Adrenal gland (tissue), 12 donors: ENCODE data around the gene KIF18A. TPM values are rescaled to one million over a fixed set of nuclear protein-coding genes. Genes with fewer than 3 reads are reported as not detected.

ENCODE experiments used
- DNase-seq, 7 donors: peaks; one replicate each; pipeline ENCODE4 v3.0.0-alpha.2; 2019 to 2020
- H3K27ac ChIP-seq, 5 donors: fragments of 200-600 bp; sonication (generic) in 4 of 5; 1 replicate in 3 of 5; 2 replicates in 2 of 5; pipeline versions ENCODE4 v1.5.1 to v1.8.0; 2016 to 2020; ENCODE audit warnings: mild to moderate bottlenecking in 1 of 5
- H3K27me3 ChIP-seq: fragments of 200-600 bp; 2 replicates; pipeline ENCODE4 v1.8.0; 2021
- H3K36me3 ChIP-seq, 2 donors: fragments of 200-600 bp; replicated peaks in 1 of 2; 1 replicate in 1 of 2; 2 replicates in 1 of 2; pipeline versions ENCODE4 v1.5.1 to v1.8.0; 2018 to 2022
- H3K4me1 ChIP-seq, 2 donors: fragments of 200-600 bp; replicated peaks in 1 of 2; 1 replicate in 1 of 2; 2 replicates in 1 of 2; pipeline versions ENCODE4 v1.5.1 to v1.8.0; 2018 to 2021
- H3K4me3 ChIP-seq, 4 donors: fragments of 200-600 bp; sonication (generic) in 3 of 4; one replicate each; pipeline ENCODE4 v1.5.1; 2016 to 2018
- H3K9me3 ChIP-seq, 3 donors: fragments of 200-600 bp; sonication (generic) in 1 of 3; replicated peaks in 1 of 3; 1 replicate in 2 of 3; 2 replicates in 1 of 3; pipeline versions ENCODE4 v1.5.1 to v1.8.0; 2016 to 2021
- CTCF ChIP-seq, 6 experiments: fragments of 450-650 bp in 4 of 6; fragments of 200-600 bp in 2 of 6; sonication (generic) in 1 of 6; IDR thresholded peaks; 1 replicate in 5 of 6; 2 replicates in 1 of 6; pipeline versions ENCODE4 v1.5.1 to v1.8.0; 2016 to 2021; ENCODE audit warnings: antibody characterized with exemption in 6 of 6, mild to moderate bottlenecking in 2 of 6, moderate library complexity in 1 of 6
- POLR2A ChIP-seq, 2 donors: fragments of 450-650 bp; IDR thresholded peaks; one replicate each; pipeline ENCODE4 v1.6.1; 2017; ENCODE audit warnings: antibody characterized with exemption in 2 of 2, mild to moderate bottlenecking in 2 of 2, moderate library complexity in 1 of 2
- WGBS, 4 donors: extraction: QIAGEN DNeasy Blood & Tissue Kit in 2 of 4; methylation state at CpG; one replicate each; pipeline versions ENCODE4 v1.1.5 to v1.1.7; 2013 to 2017; 5-methylcytosine and 5-hydroxymethylcytosine counted together
- intact Hi-C, 2 donors: fragments of 100-400 bp; cut with DNase I; formaldehyde crosslinking; loops; one replicate each; pipeline versions ENCODE4 v1.14.1 to v1.15.0; 2022 to 2023
- polyA plus RNA-seq, 3 donors: library from polyadenylated mRNA; stranded (reverse); fragments of 200-250 nt in 2 of 3; fragments of 350-450 nt in 1 of 3; fragmentation: Illumina TruSeq in 1 of 3; extraction: RNeasy Lipid Tissue Mini Kit (QIAGEN cat#74804) in 1 of 3; gene quantifications; one replicate each; pipeline ENCODE4 v1.2.3, GENCODE V29; 2013 to 2014
- total RNA-seq, 9 donors: library from RNA; depleted of rRNA in 4 of 9; stranded (reverse); fragments of >200 nt in 4 of 9; fragments of 120-200 nt in 1 of 9; fragmentation: NEBNext Ultra II Directional in 1 of 9; extraction: Animal tissue kit (Norgen Biotek cat#: 25700) in 1 of 9; gene quantifications; one replicate each; pipeline versions ENCODE4 v1.1.0 to v1.2.4, GENCODE V29; 2013 to 2023
- donor health status: healthy with polysubstance abuse.
- donor health status: Bipolar disorder and iron deficiency.
- donor health status: DM: yes; HTN: yes; CAD: no.
- donor health status: DM: no; HTN: no; CAD: no.
- donor health status: DM: no; HTN: no; CAD: no.
- donor health status: DM: yes; HTN: yes; CAD: no.

KIF18A gene
- total and polyA plus RNA-seq, 12 donors, result 0.13 to 7.3 (median 0.57) TPM; not detected in 2

GRCh38 chr11:28114116-28114515 is 6.2 kb upstream of the KIF18A start:
- Histone ChIP-seq H3K36me3 (no peaks in the 10 kb centered on the region), H3K4me3 (no peak overlapping the region), H3K27me3 (no peaks in the 10 kb centered on the region), H3K27ac (no peak overlapping the region), H3K4me1 (peaks cover 9 to 24% of the 10 kb centered on the region in 2 donors), H3K9me3 (no peaks in the 10 kb centered on the region)
- DNase-seq, result no peak
- intact Hi-C loops, result no loop called here
- TF ChIP-seq CTCF (IDR thresholded peaks at IDR 0.05) (no peak), POLR2A (IDR thresholded peaks at IDR 0.05) (no peak)
- WGBS, 4 donors, result 94 to 98% (median 96%) methylated on average over 4 of the region's 4 CpGs

- H3K27ac ChIP-seq, result peak overlapping the region in 3 of 5 donors; percentile 83 to 84 (median 83)
- intact Hi-C loops, result no loop called here
- H3K4me3 ChIP-seq, result peak overlapping the region in 3 of 4 donors; percentile 54 to 69 (median 65)
Observed at GRCh38 chr11:28110821-28111200, 2.9 kb upstream of the KIF18A start.

GRCh38 chr11:28110108-28110820 is 2.3 kb upstream of the KIF18A start:
- intact Hi-C loops, result no loop called here
- Histone ChIP-seq H3K9me3 (no peaks in the 10 kb centered on the region), H3K4me3 (peak overlapping the region in 3 of 4 donors; percentile 54 to 69 (median 65)), H3K27ac (peak overlapping the region in 4 of 5 donors; percentile 60 to 84 (median 83)), H3K4me1 (peaks cover 9 to 31% of the 10 kb centered on the region in 2 donors), H3K27me3 (no peaks in the 10 kb centered on the region), H3K36me3 (no peaks in the 10 kb centered on the region)
- WGBS, 4 donors, result 0 to 1% (median 0%) methylated on average over 19 to 31 of the region's 31 CpGs
- peak; percentile 65 to 86 (median 78) for DNase-seq
- TF ChIP-seq CTCF (IDR thresholded peaks at IDR 0.05) (peak in 1 of 6 experiments; percentile 12), POLR2A (IDR thresholded peaks at IDR 0.05) (peak in 1 of 2 donors; percentile 54)

More at GRCh38 chr11:28110821-28111200, 2.9 kb upstream of the KIF18A start:
- DNase-seq, result no peak
- Histone ChIP-seq H3K27me3 (no peaks in the 10 kb centered on the region), H3K36me3 (no peaks in the 10 kb centered on the region), H3K4me1 (peaks cover 9 to 31% of the 10 kb centered on the region in 2 donors), H3K9me3 (no peaks in the 10 kb centered on the region)
- TF ChIP-seq CTCF (IDR thresholded peaks at IDR 0.05), result no peak
- TF ChIP-seq POLR2A (IDR thresholded peaks at IDR 0.05), result no peak

GRCh38 chr11:28108958-28109357 is 1.0 kb upstream of the KIF18A start:
- Histone ChIP-seq H3K9me3 (no peaks in the 10 kb centered on the region), H3K4me1 (peaks cover 9 to 31% of the 10 kb centered on the region in 2 donors), H3K27ac (no peak overlapping the region), H3K36me3 (no peaks in the 10 kb centered on the region), H3K4me3 (peak overlapping the region in 1 of 4 donors; percentile 70), H3K27me3 (no peaks in the 10 kb centered on the region)
- intact Hi-C loops, result no loop called here
- TF ChIP-seq CTCF (IDR thresholded peaks at IDR 0.05) (no peak), POLR2A (IDR thresholded peaks at IDR 0.05) (no peak)
- 67 to 74% (median 68%) methylated on average over 3 of the region's 3 CpGs for WGBS, 4 donors
- no peak for DNase-seq
